ENCODE data around the gene CALR.
A peak's percentile ranks its signal among the peaks of the same experiment; 100 is the strongest.
"Not testable (repeated sequence)": the region's sequence is repeated elsewhere in the genome, so short reads cannot be mapped to it uniquely, and the experiment has no call there.

CALR gene
- total RNA-seq: 449 to 496 reads per million in 2 donors

DNA sequence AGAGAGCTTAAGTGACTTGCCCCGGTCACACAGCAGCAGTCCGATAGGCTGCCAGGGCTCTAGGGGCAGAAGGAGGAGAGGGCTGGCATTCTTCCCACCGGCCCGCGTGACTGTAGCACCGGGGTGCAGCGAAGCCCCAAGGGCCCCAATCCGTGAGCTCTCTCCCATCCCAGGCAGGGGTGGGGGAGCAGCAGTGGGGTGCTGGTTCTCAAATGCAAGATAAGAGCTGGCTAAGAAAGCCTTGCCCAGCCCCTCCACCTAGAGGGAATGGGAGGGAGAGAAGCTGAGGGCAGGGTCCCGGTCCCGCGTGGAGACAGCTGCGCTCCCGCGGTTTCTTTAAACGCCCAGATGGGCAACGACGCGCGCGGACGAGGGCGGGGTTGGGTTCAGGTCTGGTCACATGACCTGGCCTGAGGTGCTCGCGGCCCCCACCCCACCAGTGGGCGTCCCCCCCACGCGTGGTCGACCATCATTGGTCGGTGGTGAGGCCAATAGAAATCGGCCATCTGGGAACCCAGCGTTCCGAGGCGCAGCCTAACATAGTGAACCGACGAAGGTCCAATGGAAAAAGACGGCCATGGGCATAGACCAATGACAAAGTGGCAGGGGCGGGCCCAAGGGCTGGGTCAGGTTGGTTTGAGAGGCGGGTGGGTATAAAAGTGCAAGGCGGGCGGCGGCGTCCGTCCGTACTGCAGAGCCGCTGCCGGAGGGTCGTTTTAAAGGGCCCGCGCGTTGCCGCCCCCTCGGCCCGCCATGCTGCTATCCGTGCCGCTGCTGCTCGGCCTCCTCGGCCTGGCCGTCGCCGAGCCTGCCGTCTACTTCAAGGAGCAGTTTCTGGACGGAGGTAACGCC is at the start of gene CALR:
Gene CALR, plus strand, starts transcription at position 683 of the 852 bp plus-strand sequence. Its CDS starts 71 bp downstream, at position 754.
- peak; percentile 95 for DNase-seq

DNA sequence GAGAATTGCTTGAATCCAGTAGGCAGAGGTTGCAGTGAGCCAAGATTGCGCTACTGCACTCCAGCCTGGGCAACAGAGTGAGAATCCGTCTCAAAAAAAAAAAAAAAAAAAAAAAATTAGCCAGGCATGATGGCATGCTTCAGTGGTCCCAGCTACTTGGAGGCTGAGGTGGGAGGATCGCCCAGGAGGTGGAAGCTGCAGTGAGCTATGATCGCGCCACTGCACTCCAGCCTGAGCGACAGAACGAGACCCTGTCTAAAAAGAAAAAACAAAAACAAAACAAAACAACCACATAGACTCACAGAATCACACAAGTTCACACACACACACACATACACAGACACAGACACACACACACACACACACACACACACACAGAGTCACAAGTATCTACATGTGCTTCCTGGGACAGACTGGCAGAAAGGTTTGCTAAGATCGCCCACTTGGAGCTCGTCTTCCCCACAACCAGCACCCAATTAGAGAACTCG is 48.1 kb upstream of the CALR start:
- DNase-seq: not testable (repeated sequence)

- DNase-seq: peak; percentile 92
Observed at GRCh38 chr19:12890787-12891552, 47.4 kb upstream of the CALR start, which contains the start of gene GCDH. Gene GCDH, plus strand, starts transcription at chr19:12891160. Its CDS starts 145 bp downstream, at chr19:12891305.

- DNase-seq: no peak
Observed at GRCh38 chr19:12891553-12892021, 46.8 kb upstream of the CALR start.

DNA sequence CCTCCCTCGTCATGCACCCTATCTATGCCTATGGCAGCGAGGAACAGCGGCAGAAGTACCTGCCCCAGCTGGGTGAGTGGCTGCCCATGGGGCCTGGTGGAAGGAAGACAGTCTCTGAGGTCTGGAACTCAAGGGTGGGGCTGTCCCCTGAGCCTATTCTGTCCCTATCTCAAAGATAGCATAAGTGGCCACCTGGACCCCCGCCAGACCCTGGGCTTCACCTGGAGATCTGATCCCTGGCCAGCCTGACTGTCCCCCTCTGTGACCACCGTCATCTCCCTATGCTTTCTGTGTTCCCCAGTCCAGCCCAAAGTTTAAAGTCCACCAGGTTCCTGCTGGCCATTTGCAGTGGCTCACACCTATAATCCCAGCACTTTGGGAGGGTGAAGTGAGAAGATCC is 44.8 kb upstream of the CALR start:
- no peak for DNase-seq

DNA sequence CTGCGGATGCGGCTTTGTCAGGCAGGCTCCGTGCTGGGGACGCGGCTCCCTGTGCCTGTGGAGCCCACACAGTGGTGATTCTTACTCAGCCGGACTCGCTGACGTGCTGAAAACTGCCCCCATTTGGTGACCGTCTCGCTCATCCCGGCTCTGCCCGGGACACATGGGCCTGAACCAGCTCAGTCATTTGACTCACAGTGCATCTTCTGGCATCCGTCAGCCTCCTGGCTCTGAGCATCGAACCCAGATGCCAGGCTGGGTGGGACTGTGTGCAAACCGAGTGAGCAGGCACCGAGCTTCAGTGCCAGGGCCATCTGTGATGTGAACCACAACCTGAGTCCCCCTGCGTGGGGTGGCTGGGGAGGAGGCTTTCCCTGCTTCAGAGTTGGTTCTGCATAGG is 41.9 kb upstream of the CALR start:
- no peak for DNase-seq

DNA sequence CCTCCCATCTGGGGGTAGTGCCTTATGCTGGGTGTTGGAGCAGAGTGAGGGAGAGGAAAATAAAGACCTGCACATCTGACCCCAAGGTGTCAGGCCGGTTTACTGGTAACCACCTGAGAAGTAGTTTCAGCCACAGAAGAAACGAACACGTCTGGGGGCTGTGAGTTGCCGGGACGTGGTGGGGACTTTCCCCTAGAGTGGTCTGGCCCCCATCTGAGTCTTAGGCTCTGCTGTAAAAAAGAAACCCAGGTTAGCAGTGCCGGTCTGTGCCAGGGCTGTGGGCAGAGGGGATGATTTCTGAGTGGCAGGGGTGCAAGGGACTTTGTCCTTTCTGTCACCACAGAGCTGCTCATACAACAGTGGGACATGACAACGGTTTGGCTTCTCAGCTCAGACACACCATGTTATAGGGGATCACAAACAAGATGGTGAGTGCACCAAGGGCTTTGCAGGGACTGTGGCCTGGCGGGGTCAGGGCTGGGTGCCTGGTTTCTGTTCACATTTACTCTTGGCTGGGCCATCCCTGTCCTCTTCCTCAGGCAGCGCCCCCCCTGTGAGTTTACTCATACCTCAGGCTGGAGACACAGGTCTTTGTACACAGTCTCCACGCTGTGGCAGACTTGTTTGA is 38.4 kb upstream of the CALR start:
- DNase-seq: no peak

- no peak for DNase-seq
Observed at GRCh38 chr19:12907166-12907565, 31.2 kb upstream of the CALR start.

GRCh38 chr19:12912571-12912970 is 25.8 kb upstream of the CALR start:
- DNase-seq: no peak

DNA sequence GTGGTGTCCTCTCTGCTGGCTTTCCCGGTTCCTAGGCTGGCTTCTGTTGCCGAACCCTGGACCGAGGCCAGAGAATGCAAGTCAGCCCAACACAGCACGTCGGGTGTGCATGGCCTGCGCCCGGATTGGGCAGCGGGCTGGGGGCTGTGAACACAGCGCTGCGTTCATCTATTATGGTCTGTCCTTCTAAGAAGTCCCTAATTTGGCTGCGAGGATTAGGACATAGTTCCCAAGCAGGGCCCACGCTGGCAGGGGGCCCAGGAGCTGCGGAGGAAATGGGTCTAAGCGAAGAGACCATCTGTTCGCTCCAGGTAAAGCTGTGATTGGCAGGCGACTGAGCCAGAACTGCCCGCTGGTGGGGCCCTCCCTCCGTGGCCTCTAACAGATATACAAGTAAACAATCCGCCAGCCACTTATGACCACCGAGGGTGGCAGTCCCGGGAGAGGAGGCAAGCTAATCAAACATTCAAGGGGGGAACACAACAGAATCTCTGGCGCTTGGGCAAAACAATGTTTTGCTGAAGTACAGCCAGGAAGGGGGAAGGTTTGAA is 25.3 kb upstream of the CALR start:
- no peak for DNase-seq

GRCh38 chr19:12913851-12914690 is 24.3 kb upstream of the CALR start:
- DNase-seq: peak; percentile 22

GRCh38 chr19:12915860-12916259 is 22.5 kb upstream of the CALR start:
- DNase-seq: not testable (repeated sequence)

DNA sequence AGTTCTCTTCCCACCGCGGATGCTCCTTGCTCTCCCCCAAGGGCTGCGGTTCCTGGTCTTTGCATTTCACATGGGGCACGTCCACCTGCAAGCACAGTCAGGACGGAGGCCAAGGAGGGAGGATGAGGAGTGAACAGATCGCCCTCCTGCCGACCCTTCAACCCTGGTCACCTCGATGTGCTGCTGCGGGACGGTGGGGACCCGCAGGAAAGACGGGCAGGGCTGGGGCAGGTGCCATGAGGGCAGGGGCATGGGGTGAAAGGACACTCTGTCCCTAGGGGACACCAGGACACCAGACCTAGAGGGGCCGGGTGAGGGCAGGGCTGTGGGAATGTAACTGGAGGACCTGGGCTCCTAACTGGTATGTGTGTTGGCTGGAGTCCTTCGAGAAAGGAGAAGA is 20.2 kb upstream of the CALR start:
- DNase-seq: no peak

- DNase-seq: no peak
Observed at GRCh38 chr19:12921047-12921446, 17.4 kb upstream of the CALR start.

DNA sequence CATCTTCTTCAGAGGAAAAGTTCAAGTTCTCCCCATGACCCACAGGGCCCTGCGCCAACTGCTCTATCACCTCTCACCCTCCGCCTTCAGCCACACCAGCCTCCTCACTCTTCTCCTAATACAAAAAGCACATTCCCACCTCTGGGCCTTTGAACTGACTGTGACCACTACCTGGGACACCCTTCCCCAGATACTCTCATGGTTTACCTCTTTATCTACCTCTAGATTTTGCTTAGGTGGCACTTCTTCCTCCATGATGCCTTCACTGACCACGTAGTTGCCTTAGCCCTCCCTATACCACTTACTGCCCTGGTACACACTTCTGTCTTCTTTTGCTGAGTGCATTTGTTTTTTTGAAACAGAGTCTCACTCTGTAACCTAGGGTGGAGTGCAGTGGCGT is 15.4 kb upstream of the CALR start:
- DNase-seq: no peak

DNA sequence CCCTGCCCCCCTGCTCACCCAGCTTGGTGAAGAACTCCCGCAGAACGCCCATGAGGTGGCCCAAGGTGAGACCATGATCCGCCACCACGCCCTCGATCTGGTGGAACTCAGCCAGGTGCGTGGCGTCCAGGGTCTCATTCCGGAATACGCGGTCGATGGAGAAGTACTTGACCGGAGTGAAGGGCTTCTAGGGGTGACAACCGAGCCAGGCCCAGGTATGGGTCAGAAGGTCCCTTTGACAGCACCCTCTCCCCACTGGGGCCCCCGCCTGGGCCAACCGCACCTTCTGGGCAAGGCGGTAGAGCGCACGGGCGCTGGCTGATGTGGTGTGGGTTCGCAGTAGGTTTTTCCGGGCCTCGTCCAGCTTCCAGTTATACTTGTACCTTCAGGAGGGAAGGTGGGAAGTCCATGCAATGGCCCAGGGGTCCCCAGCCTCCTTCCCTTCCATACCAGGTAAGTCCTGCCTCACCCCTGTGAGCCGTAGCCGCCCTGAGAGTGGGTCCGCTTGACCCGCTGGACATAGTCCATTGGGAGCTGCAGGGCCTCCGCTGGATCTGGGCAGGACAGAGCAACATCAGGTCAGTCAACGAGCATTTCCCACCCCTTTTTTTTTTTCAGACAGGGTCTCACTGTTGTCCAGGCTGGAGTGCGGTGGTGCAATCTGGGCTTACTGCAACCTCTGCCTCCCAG is 13.6 kb upstream of the CALR start:
- DNase-seq: no peak

- no peak for DNase-seq
Observed at GRCh38 chr19:12930002-12930645, 8.3 kb upstream of the CALR start.

GRCh38 chr19:12932392-12933286 is 5.8 kb upstream of the CALR start:
- DNase-seq: no peak

DNA sequence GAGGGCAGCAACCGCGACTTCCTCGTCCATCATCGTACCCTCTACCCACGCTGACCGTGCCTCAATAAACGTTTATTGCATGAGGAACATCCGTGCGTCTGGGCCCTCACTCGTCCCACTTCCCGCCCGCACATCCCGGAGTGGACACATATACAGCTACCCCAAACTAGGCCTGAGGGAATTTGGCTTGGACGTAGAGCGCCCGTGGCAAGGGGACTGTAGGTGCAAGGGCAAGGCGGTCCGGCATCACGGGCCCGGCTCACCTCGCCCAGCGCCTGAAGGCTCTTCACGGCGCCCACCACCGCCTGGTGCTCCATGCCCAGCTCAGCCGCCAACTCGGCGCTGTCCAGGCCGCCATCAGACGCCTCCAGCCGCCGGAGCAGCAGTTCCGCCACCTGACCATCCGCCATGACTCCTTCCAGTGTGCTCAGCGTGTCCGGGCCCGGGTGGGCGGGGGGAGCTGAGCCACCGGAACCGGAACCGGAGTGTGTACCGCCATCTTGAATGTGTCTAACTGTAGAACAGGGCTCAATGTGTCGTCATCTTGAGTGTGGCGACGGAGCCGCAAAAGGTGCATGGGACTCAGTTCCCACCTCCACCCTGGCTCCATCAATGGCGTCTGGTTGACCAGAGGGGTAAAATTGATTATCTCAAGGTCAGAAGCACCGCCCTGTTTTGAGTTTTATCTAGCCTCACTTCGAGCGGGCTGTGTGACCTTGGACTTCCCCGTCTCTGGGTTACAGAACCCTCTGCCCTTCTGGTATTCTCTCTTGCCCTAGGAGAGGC is 4.9 kb upstream of the CALR start, which contains the start of gene FARSA:
Gene FARSA, minus strand, starts transcription at position 425 of the 786 bp plus-strand sequence. Its CDS starts 15 bp downstream, at position 410.
- peak; percentile 83 for DNase-seq

All from T-helper 9 cell (primary cell).